Endothelial cell (in vitro differentiated cells): ENCODE data around the gene TEPSIN. TPM values are rescaled to one million over a fixed set of nuclear protein-coding genes. Genes with fewer than 3 reads are reported as not detected.
A peak's percentile ranks its signal among the peaks of the same experiment; 100 is the strongest.

Experiments
- DNase-seq: peaks from one replicate; pipeline ENCODE4 v3.0.0; 2021; ENCODE audit warnings: low spot score
- H3K27ac Mint-ChIP-seq: one replicate; pipeline ENCODE4 v1.8.0; 2021; ENCODE audit warnings: mixed read lengths, inconsistent platforms; ENCODE audit not compliant: unreplicated experiment
- H3K27me3 Mint-ChIP-seq: one replicate; pipeline ENCODE4 v1.8.0; 2021; ENCODE audit warnings: mild to moderate bottlenecking, moderate library complexity, mixed read lengths, inconsistent platforms; ENCODE audit not compliant: unreplicated experiment
- H3K36me3 Mint-ChIP-seq: one replicate; pipeline ENCODE4 v1.8.0; 2021; ENCODE audit warnings: mild to moderate bottlenecking, low read depth, mixed read lengths, inconsistent platforms; ENCODE audit not compliant: unreplicated experiment
- H3K4me1 Mint-ChIP-seq: one replicate; pipeline ENCODE4 v1.8.0; 2021; ENCODE audit warnings: mild to moderate bottlenecking, mixed read lengths, inconsistent platforms; ENCODE audit not compliant: unreplicated experiment
- H3K4me3 Mint-ChIP-seq: one replicate; pipeline ENCODE4 v1.8.0; 2021; ENCODE audit warnings: mild to moderate bottlenecking, mixed read lengths, inconsistent platforms; ENCODE audit not compliant: unreplicated experiment
- H3K9me3 Mint-ChIP-seq: one replicate; pipeline ENCODE4 v1.8.0; 2021; ENCODE audit warnings: mixed read lengths, inconsistent platforms; ENCODE audit not compliant: unreplicated experiment
- CTCF ChIP-seq: fragments of 200-600 bp; sonication (generic); IDR thresholded peaks from one replicate; pipeline ENCODE4 v1.5.0; 2021; ENCODE audit warnings: antibody characterized with exemption; ENCODE audit not compliant: unreplicated experiment
- long read RNA-seq: library from polyadenylated mRNA; unstranded; transcript quantifications from one replicate; pipeline ENCODE4 v2.0.0, GENCODE V29; 2020; ENCODE audit not compliant: unreplicated experiment
- total RNA-seq: library from RNA; stranded (reverse); fragmentation: NEBNext Ultra II Directional; extraction: Animal tissue kit (Norgen Biotek cat#: 25700); gene quantifications from one replicate; pipeline ENCODE4 v1.2.1, GENCODE V29; 2021; ENCODE audit not compliant: unreplicated experiment

TEPSIN gene
- 43.8 TPM for total RNA-seq
- long read RNA-seq, partial matches to known transcripts: 0 of 1 reads
- long read RNA-seq, other reads (novel, unspliced or antisense): 1 of 1 reads

- TF ChIP-seq CTCF: no peak
Observed at GRCh38 chr17:81238815-81239713, at the start of gene TEPSIN, which contains the start of gene NDUFAF8. TSS of gene TEPSIN (minus strand) at chr17:81239055. CDS start at chr17:81239033, 22 bp downstream. TSS of gene NDUFAF8 (plus strand) at chr17:81239318. CDS start at chr17:81239364, 46 bp downstream.

GRCh38 chr17:81287741-81288430 lies 49.0 kb upstream of the TEPSIN start:
- H3K4me3 Mint-ChIP-seq: no peak overlapping the region
- H3K27me3 Mint-ChIP-seq: peaks cover 6% of the 10 kb centered on the region
- H3K27ac Mint-ChIP-seq: peak overlapping the region; percentile 64
- H3K36me3 Mint-ChIP-seq: peaks cover 3% of the 10 kb centered on the region
- TF ChIP-seq CTCF: no peak
- DNase-seq: no peak
- H3K9me3 Mint-ChIP-seq: no peaks in the 10 kb centered on the region
- H3K4me1 Mint-ChIP-seq: peaks cover 41% of the 10 kb centered on the region

More at GRCh38 chr17:81238815-81239713, at the start of gene TEPSIN, which contains the start of gene NDUFAF8:
- H3K4me1 Mint-ChIP-seq: peaks cover 9% of the 10 kb centered on the region
- H3K36me3 Mint-ChIP-seq: peaks cover 6% of the 10 kb centered on the region
- DNase-seq: peak; percentile 93
- peaks cover 10% of the 10 kb centered on the region for H3K27me3 Mint-ChIP-seq
- H3K27ac Mint-ChIP-seq: peak within 1 kb of the TSS; percentile 86
- peak within 1 kb of the TSS; percentile 96 for H3K4me3 Mint-ChIP-seq
- no peaks in the 10 kb centered on the region for H3K9me3 Mint-ChIP-seq

- Mint-ChIP-seq H3K36me3 (peaks cover 3% of the 10 kb centered on the region), H3K4me3 (no peak overlapping the region), H3K27ac (peak overlapping the region; percentile 96), H3K4me1 (peaks cover 41% of the 10 kb centered on the region), H3K9me3 (no peaks in the 10 kb centered on the region), H3K27me3 (peaks cover 6% of the 10 kb centered on the region)
- no peak for TF ChIP-seq CTCF
- no peak for DNase-seq
Observed at GRCh38 chr17:81287152-81287551, 48.3 kb upstream of the TEPSIN start.

- H3K27me3 Mint-ChIP-seq: peaks cover 6% of the 10 kb centered on the region
- peaks cover 41% of the 10 kb centered on the region for H3K4me1 Mint-ChIP-seq
- DNase-seq: no peak
- H3K4me3 Mint-ChIP-seq: peak overlapping the region; percentile 31
- H3K27ac Mint-ChIP-seq: peak overlapping the region; percentile 96
- TF ChIP-seq CTCF: no peak
- peaks cover 3% of the 10 kb centered on the region for H3K36me3 Mint-ChIP-seq
- H3K9me3 Mint-ChIP-seq: no peaks in the 10 kb centered on the region
Observed at GRCh38 chr17:81286491-81287145, 47.8 kb upstream of the TEPSIN start.
